AG04449 (cell line): ENCODE measurements around the gene MIF4GD.

Source experiments
- CTCF ChIA-PET: fragments of 350-600 bp; formaldehyde crosslinking; extraction: SDS; loops from one replicate; lab custom pipeline; 2021; ENCODE audit warnings: antibody characterized with exemption; lab: Yijun Ruan, JAX
- POLR2A ChIA-PET: fragments of 400-600, 350-600 bp; formaldehyde crosslinking; extraction: SDS; loops from one replicate; lab custom pipeline; 2020; ENCODE audit warnings: antibody characterized with exemption, inconsistent platforms; lab: Yijun Ruan, JAX
- DNase-seq: peaks from one replicate; pipeline ENCODE4 v3.0.0-alpha.2; 2010; ENCODE audit warnings: low read depth, low spot score
- H3K4me3 ChIP-seq: 2 replicates; pipeline ENCODE4 v1.5.1; 2011; ENCODE audit warnings: low read depth, mild to moderate bottlenecking, control low read depth, low read length
- CTCF ChIP-seq: IDR thresholded peaks from one replicate; pipeline ENCODE4 v1.5.1; 2011; ENCODE audit warnings: mild to moderate bottlenecking, moderate library complexity, low read length, control low read depth, inconsistent platforms; ENCODE audit not compliant: insufficient read depth; ENCODE audit errors: missing control alignments

Gene MIF4GD

GRCh38 chr17:75277664-75278071 lies 6.6 kb upstream of the MIF4GD start:
- no peak for DNase-seq
- ChIA-PET POLR2A (interaction anchor here (1.4 kb wide), 2 partner anchors 12 to 16 kb away, joined by 5 to 7 read pairs; partner anchors contain the start of genes GGA3, MRPS7 and SLC25A19), CTCF (interaction anchor here (0.7 to 8.2 kb wide), 7 partner anchors 6 to 135 kb away, joined by 3 to 76 read pairs (median 3); partner anchors contain the start of gene MIF4GD)
- no peak overlapping the region for H3K4me3 ChIP-seq
- no peak for TF ChIP-seq CTCF

- H3K4me3 ChIP-seq, result no peak overlapping the region
- DNase-seq, result no peak
- TF ChIP-seq CTCF, result no peak
- POLR2A ChIA-PET, result no interaction called here
- CTCF ChIA-PET, result interaction anchor here (0.9 to 6.7 kb wide), 5 partner anchors 7 to 138 kb away, joined by 3 to 135 read pairs (median 54); partner anchors contain the start of genes GGA3, MRPS7 and SLC25A19
These were observed 3.1 kb upstream of the MIF4GD start for GRCh38 chr17:75273977-75274708.

GRCh38 chr17:75272848-75273184 lies 1.8 kb upstream of the MIF4GD start:
- H3K4me3 ChIP-seq, result no peak overlapping the region
- CTCF ChIA-PET, result interaction anchor here (2.8 to 6.7 kb wide), 6 partner anchors 9 to 158 kb away, joined by 20 to 135 read pairs (median 54); partner anchors contain the start of genes GGA3, MRPS7 and SLC25A19
- no peak for DNase-seq
- no peak for TF ChIP-seq CTCF
- POLR2A ChIA-PET, result no interaction called here

GRCh38 chr17:75271955-75272847 lies 1.2 kb upstream of the MIF4GD start:
- no peak for TF ChIP-seq CTCF
- CTCF ChIA-PET, result interaction anchor here (0.8 to 6.7 kb wide), 20 partner anchors 9 to 240 kb away, joined by 3 to 135 read pairs (median 14); partner anchors contain the start of genes GGA3, GRB2, MRPS7 and SLC25A19
- peak overlapping the region; percentile 71 for H3K4me3 ChIP-seq
- DNase-seq, result no peak
- POLR2A ChIA-PET, result interaction anchor here (2.7 to 2.9 kb wide), 2 partner anchors 10 to 133 kb away, joined by 12 to 25 read pairs; partner anchors contain the start of genes GGA3, GRB2 and MRPS7

GRCh38 chr17:75271233-75271954 lies 363 bp upstream of the MIF4GD start:
- CTCF ChIA-PET, result interaction anchor here (0.6 to 6.7 kb wide), 65 partner anchors 10 to 482 kb away, joined by 3 to 135 read pairs (median 5); partner anchors contain the start of genes GGA3, GRB2, MRPS7 and SLC25A19
- no peak for DNase-seq
- POLR2A ChIA-PET, result interaction anchor here (0.6 to 2.9 kb wide), 5 partner anchors 10 to 134 kb away, joined by 3 to 25 read pairs (median 12); partner anchors contain the start of genes GGA3, GRB2, MRPS7 and SLC25A19
- TF ChIP-seq CTCF, result peak; percentile 68
- H3K4me3 ChIP-seq, result peak overlapping the region; percentile 71
